BJ (cell line): ENCODE results near the gene CROT. TPM values are rescaled to one million over a fixed set of nuclear protein-coding genes. Genes with fewer than 3 reads are reported as not detected.
A peak's percentile ranks its signal among the peaks of the same experiment; 100 is the strongest.

Source experiments
- CTCF ChIA-PET: fragments of 350-600 bp; formaldehyde crosslinking; extraction: SDS; loops from one replicate; lab custom pipeline; 2021; ENCODE audit warnings: antibody characterized with exemption, inconsistent platforms; lab: Yijun Ruan, JAX
- POLR2A ChIA-PET: fragments of 300-600 bp; sonication (Branson Sonifier 250); formaldehyde crosslinking; extraction: SDS; loops from one replicate; lab custom pipeline; 2021; ENCODE audit warnings: antibody characterized with exemption; lab: Charles Lee
- DNase-seq: peaks from one replicate; pipeline ENCODE4 v3.0.0-alpha.2; 2011; ENCODE audit warnings: low read depth
- H3K27me3 ChIP-seq: 2 replicates; pipeline ENCODE4 v1.6.0; 2011; ENCODE audit warnings: low read length; ENCODE audit not compliant: control insufficient read depth, insufficient read depth
- H3K36me3 ChIP-seq: 2 replicates; pipeline ENCODE4 v1.5.1; 2011; ENCODE audit warnings: low read length; ENCODE audit not compliant: control insufficient read depth, insufficient read depth
- H3K4me3 ChIP-seq: 2 replicates; pipeline ENCODE4 v1.5.1; 2011; ENCODE audit warnings: low read depth, mild to moderate bottlenecking, control low read depth, low read length
- polyA minus RNA-seq: library from RNA; depleted of rRNA, polyadenylated mRNA; stranded (reverse); fragments of >200 nt; gene quantifications from 2 replicates; pipeline ENCODE4 v1.2.3, GENCODE V29; 2011; rRNA and poly(A)+ RNA removed
- polyA plus RNA-seq: library from polyadenylated mRNA; depleted of rRNA; stranded (reverse); fragments of >200 nt; gene quantifications from 2 replicates; pipeline ENCODE4 v1.2.3, GENCODE V29; 2011; rRNA removed
- TF ChIP-seq, protein P1 (sequence below): IDR thresholded peaks from 2 replicates; pipeline ENCODE4 v1.5.1; 2011; ENCODE audit warnings: low read depth, mild to moderate bottlenecking, control low read depth, inconsistent platforms, low read length, moderate library complexity; ENCODE audit not compliant: insufficient read depth

The CROT gene
- polyA plus RNA-seq (4.6 and 9.7 TPM in 2 replicates), polyA minus RNA-seq (2.7 and 3.4 TPM in 2 replicates)

GRCh38 chr7:87345166-87345927 lies at the start of gene CROT:
TSS of gene CROT (plus strand) at chr7:87345664. CDS start at chr7:87349069, 3,405 bp downstream.
- Histone ChIP-seq H3K36me3 (peaks cover 4% of the 10 kb centered on the region), H3K27me3 (no peaks in the 10 kb centered on the region), H3K4me3 (peak within 1 kb of the TSS; percentile 59)
- TF ChIP-seq, protein P1, sequence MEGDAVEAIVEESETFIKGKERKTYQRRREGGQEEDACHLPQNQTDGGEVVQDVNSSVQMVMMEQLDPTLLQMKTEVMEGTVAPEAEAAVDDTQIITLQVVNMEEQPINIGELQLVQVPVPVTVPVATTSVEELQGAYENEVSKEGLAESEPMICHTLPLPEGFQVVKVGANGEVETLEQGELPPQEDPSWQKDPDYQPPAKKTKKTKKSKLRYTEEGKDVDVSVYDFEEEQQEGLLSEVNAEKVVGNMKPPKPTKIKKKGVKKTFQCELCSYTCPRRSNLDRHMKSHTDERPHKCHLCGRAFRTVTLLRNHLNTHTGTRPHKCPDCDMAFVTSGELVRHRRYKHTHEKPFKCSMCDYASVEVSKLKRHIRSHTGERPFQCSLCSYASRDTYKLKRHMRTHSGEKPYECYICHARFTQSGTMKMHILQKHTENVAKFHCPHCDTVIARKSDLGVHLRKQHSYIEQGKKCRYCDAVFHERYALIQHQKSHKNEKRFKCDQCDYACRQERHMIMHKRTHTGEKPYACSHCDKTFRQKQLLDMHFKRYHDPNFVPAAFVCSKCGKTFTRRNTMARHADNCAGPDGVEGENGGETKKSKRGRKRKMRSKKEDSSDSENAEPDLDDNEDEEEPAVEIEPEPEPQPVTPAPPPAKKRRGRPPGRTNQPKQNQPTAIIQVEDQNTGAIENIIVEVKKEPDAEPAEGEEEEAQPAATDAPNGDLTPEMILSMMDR, result no peak
- CTCF ChIA-PET, result interaction anchor here (1.0 kb wide), 1 partner anchor 24 kb away, joined by 3 read pairs; no protein-coding TSS in a partner anchor
- POLR2A ChIA-PET, result no interaction called here
- DNase-seq, result peak; percentile 66

DNA sequence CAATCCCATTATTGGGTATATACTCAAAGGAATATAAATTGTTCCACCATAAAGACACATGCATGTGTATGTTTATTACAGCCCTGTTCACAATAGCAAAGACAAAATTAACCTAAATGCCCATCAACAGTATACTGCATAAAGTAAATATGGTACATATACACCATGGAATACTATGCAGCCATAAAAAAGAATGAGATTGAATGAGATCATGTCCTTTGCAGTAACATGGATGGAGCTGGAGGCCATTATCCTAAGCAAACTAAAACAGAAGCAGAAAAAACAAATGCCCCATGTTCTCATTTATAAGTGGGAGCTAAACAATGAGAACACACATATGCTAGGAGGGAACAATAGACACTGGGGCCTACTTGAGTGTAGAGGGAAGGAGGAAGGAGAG lies 44.7 kb upstream of the CROT start:
- DNase-seq, result no peak
- H3K4me3 ChIP-seq, result no peak overlapping the region
- ChIA-PET CTCF (no interaction called here), POLR2A (no interaction called here)
- TF ChIP-seq, protein P1, result no peak
- no peaks in the 10 kb centered on the region for H3K36me3 ChIP-seq
- H3K27me3 ChIP-seq, result 0 out of 2 replicates have a peak, but pooled peaks cover 1% of the 10 kb centered on the region

GRCh38 chr7:87310790-87311419 lies 34.6 kb upstream of the CROT start:
- no peaks in the 10 kb centered on the region for H3K36me3 ChIP-seq
- H3K4me3 ChIP-seq, result no peak overlapping the region
- no peak for DNase-seq
- ChIA-PET POLR2A (no interaction called here), CTCF (interaction anchor here (0.7 to 19.5 kb wide), 3 partner anchors 14 to 106 kb away, joined by 3 to 356 read pairs (median 3); no protein-coding TSS in a partner anchor)
- H3K27me3 ChIP-seq, result no peaks in the 10 kb centered on the region
- TF ChIP-seq, protein P1, result no peak

GRCh38 chr7:87312215-87312865 lies 33.1 kb upstream of the CROT start:
- peak; percentile 9 for DNase-seq
- H3K36me3 ChIP-seq, result no peaks in the 10 kb centered on the region
- ChIA-PET CTCF (interaction anchor here (0.6 to 19.5 kb wide), 13 partner anchors 9 to 578 kb away, joined by 3 to 356 read pairs (median 3); no protein-coding TSS in a partner anchor), POLR2A (no interaction called here)
- no peaks in the 10 kb centered on the region for H3K27me3 ChIP-seq
- H3K4me3 ChIP-seq, result no peak overlapping the region
- TF ChIP-seq, protein P1, result peak; percentile 98
